Stomach (tissue), 4 donors: Measurements from ENCODE around the gene BAIAP2L1.

ENCODE experiments used
- CTCF ChIP-seq, 7 experiments: fragments of 450-650 bp in 4 of 7; fragments of 200-600 bp in 3 of 7; sonication (generic) in 3 of 7; IDR thresholded peaks; one replicate each; pipeline ENCODE4 v1.5.1; 2016 to 2019; ENCODE audit warnings: antibody characterized with exemption in 7 of 7, control low read depth in 2 of 7, mild to moderate bottlenecking in 1 of 7
- POLR2A ChIP-seq, 4 donors: fragments of 450-650 bp; IDR thresholded peaks; one replicate each; pipeline ENCODE4 v1.6.1; 2016; ENCODE audit warnings: antibody characterized with exemption in 4 of 4, control low read depth in 2 of 4, mild to moderate bottlenecking in 1 of 4, moderate library complexity in 1 of 4
- POLR2AphosphoS5 ChIP-seq, 3 donors: sonication (generic); formaldehyde crosslinking; IDR thresholded peaks; one replicate each; pipeline ENCODE4 v1.6.1; 2016; ENCODE audit warnings: antibody characterized with exemption in 3 of 3

GRCh38 chr7:98297626-98298286, 103.1 kb downstream of the BAIAP2L1 start:
- TF ChIP-seq CTCF (IDR thresholded peaks at IDR 0.05): no peak
- TF ChIP-seq POLR2A (IDR thresholded peaks at IDR 0.05): no peak
- TF ChIP-seq POLR2AphosphoS5 (IDR thresholded peaks at IDR 0.05): no peak
